ENCODE results near the gene RILPL1. TPM values are rescaled to one million over a fixed set of nuclear protein-coding genes. Genes with fewer than 3 reads are reported as not detected.

The RILPL1 gene
- total and polyA plus RNA-seq, 10 of the 15 experiments (the other 5 are each of a cell fraction or from before 2014, with no cell fraction given) = 0.05 to 0.61 (median 0.25) TPM

GRCh38 chr12:123546281-123546680, 12.8 kb upstream of the RILPL1 start:
- FAIRE-seq = no peak

More at GRCh38 chr12:123546281-123546680, 12.8 kb upstream of the RILPL1 start:
- Histone ChIP-seq H2AFZ (ENCODE audit: control insufficient read depth, low read depth, low read length) (no peak overlapping the region), H3K9ac (ENCODE audit: control insufficient read depth, insufficient read depth, low read length) (no peak overlapping the region), H3K27ac (ENCODE audit: control insufficient read depth, insufficient read depth) (no peak overlapping the region), H3K4me1 (ENCODE audit: control insufficient read depth, insufficient read depth, low read length) (no peaks in the 10 kb centered on the region), H4K20me1 (ENCODE audit: control insufficient read depth, insufficient read depth) (no peaks in the 10 kb centered on the region), H3K79me2 (ENCODE audit: control insufficient read depth, insufficient read depth, low read length) (no peaks in the 10 kb centered on the region), H3K9me3 (replicated peaks; ENCODE audit: control insufficient read depth, insufficient read depth, low read length) (no peaks in the 10 kb centered on the region), H3K27me3 (replicated peaks in 1 of 2; ENCODE audit: control insufficient read depth in 2 of 2, insufficient read depth in 2 of 2, low read length in 1 of 2) (no peaks in the 10 kb centered on the region; a peak in 1 of 4 replicates), H3K4me3 (no peak overlapping the region), H3K4me2 (ENCODE audit: control insufficient read depth, insufficient read depth) (no peak overlapping the region), H3K36me3 (ENCODE audit: control insufficient read depth in 2 of 2, insufficient read depth in 2 of 2, low read length in 1 of 2) (no peaks in the 10 kb centered on the region)
- no peak for TF ChIP-seq POU2F2 (IDR thresholded peaks at IDR 0.05; ENCODE audit: borderline replicate concordance, low read depth, low read length)
- no peak for TF ChIP-seq ZNF274 (IDR thresholded peaks at IDR 0.05; ENCODE audit: insufficient read depth, insufficient read length)
- TF ChIP-seq TCF3 (IDR thresholded peaks at IDR 0.05; ENCODE audit: borderline replicate concordance, insufficient read depth, low read depth, low read length) = no peak
- TF ChIP-seq, protein P1, sequence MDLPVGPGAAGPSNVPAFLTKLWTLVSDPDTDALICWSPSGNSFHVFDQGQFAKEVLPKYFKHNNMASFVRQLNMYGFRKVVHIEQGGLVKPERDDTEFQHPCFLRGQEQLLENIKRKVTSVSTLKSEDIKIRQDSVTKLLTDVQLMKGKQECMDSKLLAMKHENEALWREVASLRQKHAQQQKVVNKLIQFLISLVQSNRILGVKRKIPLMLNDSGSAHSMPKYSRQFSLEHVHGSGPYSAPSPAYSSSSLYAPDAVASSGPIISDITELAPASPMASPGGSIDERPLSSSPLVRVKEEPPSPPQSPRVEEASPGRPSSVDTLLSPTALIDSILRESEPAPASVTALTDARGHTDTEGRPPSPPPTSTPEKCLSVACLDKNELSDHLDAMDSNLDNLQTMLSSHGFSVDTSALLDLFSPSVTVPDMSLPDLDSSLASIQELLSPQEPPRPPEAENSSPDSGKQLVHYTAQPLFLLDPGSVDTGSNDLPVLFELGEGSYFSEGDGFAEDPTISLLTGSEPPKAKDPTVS (IDR thresholded peaks at IDR 0.05; ENCODE audit: low read depth, low read length) = no peak
- TF ChIP-seq TCF7 (IDR thresholded peaks at IDR 0.05; ENCODE audit: borderline replicate concordance) = no peak
- TF ChIP-seq ZSCAN29 (IDR thresholded peaks at IDR 0.05) = no peak
- no peak for TF ChIP-seq CTCF (IDR thresholded peaks at IDR 0.05 in 2 of 3, conservative IDR thresholded peaks at IDR 0.05 in 1 of 3; ENCODE audit: control insufficient read depth in 2 of 3, extremely low read depth in 1 of 3, insufficient read depth in 1 of 3, low read depth in 3 of 3, low read length in 3 of 3)
- no peak for TF ChIP-seq MTA2 (IDR thresholded peaks at IDR 0.05; ENCODE audit: low read depth)
- TF ChIP-seq SIX5 (IDR thresholded peaks at IDR 0.05; ENCODE audit: low read depth, low read length, severe bottlenecking) = no peak
- TF ChIP-seq, protein P2, sequence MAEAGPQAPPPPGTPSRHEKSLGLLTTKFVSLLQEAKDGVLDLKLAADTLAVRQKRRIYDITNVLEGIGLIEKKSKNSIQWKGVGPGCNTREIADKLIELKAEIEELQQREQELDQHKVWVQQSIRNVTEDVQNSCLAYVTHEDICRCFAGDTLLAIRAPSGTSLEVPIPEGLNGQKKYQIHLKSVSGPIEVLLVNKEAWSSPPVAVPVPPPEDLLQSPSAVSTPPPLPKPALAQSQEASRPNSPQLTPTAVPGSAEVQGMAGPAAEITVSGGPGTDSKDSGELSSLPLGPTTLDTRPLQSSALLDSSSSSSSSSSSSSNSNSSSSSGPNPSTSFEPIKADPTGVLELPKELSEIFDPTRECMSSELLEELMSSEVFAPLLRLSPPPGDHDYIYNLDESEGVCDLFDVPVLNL (IDR thresholded peaks at IDR 0.05; ENCODE audit: low read depth, low read length) = no peak
- no peak for TF ChIP-seq FOXM1 (IDR thresholded peaks at IDR 0.05; ENCODE audit: low read depth, low read length)
- TF ChIP-seq NFYB (IDR thresholded peaks at IDR 0.05; ENCODE audit: insufficient read depth, low read depth, low read length) = no peak
- TF ChIP-seq REST (IDR thresholded peaks at IDR 0.05; ENCODE audit: low read depth, low read length) = no peak
- POLR2A ChIA-PET = no interaction called here
- SMC1A ChIA-PET (ENCODE audit: uncharacterized antibody, unreplicated experiment) = no interaction called here
- BruUV-seq (replicated peaks) = no TSS peak
- CTCF ChIA-PET = no interaction called here
- ATAC-seq (no peak), DNase-seq (ENCODE audit: low read depth, low spot score) (no peak)
- in situ Hi-C loops (cut with MboI) = no loop called here
- RAD21 ChIA-PET (ENCODE audit: unreplicated experiment) = no interaction called here
- intact Hi-C loops (cut with micrococcal nuclease; ENCODE audit: unreplicated experiment) = no loop called here

Data from GM12878 (cell line).